H1 (cell line): ENCODE results near the gene RNF182. TPM values are rescaled to one million over a fixed set of nuclear protein-coding genes. Genes with fewer than 3 reads are reported as not detected.
"Not testable (repeated sequence)": the region's sequence is repeated elsewhere in the genome, so short reads cannot be mapped to it uniquely, and the experiment has no call there.

Source experiments
- CTCF ChIA-PET: fragments of 300-600 bp; sonication (Branson Sonifier 250); formaldehyde crosslinking; loops from one replicate; lab custom pipeline; 2021; ENCODE audit not compliant: partially characterized antibody; lab: Charles Lee
- POLR2A ChIA-PET: fragments of 300-600 bp; sonication (Branson Sonifier 250); formaldehyde crosslinking; loops from one replicate; lab custom pipeline; 2021; ENCODE audit warnings: inconsistent platforms; ENCODE audit not compliant: partially characterized antibody; lab: Charles Lee
- DNase-seq, 2 experiments: peaks; one replicate each; pipeline versions ENCODE4 v3.0.0 to v3.0.0-alpha.2; 2010 to 2022; ENCODE audit warnings: low spot score in 2 of 2, low read depth in 1 of 2, mixed read lengths in 1 of 2
- FAIRE-seq: peaks from 2 replicates; lab custom pipeline; 2011; peaks lifted over from hg19 to GRCh38; lab: Jason Lieb, UNC
- H2AFZ ChIP-seq: 2 replicates; pipeline ENCODE4 v1.8.1; 2012; ENCODE audit warnings: low read length, inconsistent platforms
- H2AK5ac ChIP-seq: 2 replicates; pipeline ENCODE4 v1.6.1; 2013; ENCODE audit warnings: low read depth, low read length
- H2BK120ac ChIP-seq: replicated peaks from 2 replicates; pipeline ENCODE3; 2013; ENCODE audit warnings: low read depth, low read length, inconsistent platforms
- H2BK12ac ChIP-seq: 2 replicates; pipeline ENCODE4 v1.6.1; 2013; ENCODE audit warnings: low read depth, low read length
- H2BK15ac ChIP-seq: 2 replicates; pipeline ENCODE4 v1.6.1; 2013; ENCODE audit warnings: low read length
- H2BK20ac ChIP-seq: 2 replicates; pipeline ENCODE4 v1.6.1; 2013; ENCODE audit warnings: low read length
- H2BK5ac ChIP-seq: 2 replicates; pipeline ENCODE4 v1.6.1; 2013; ENCODE audit warnings: low read depth, low read length
- H3K14ac ChIP-seq: 2 replicates; pipeline ENCODE4 v1.6.1; 2013; ENCODE audit warnings: inconsistent platforms; ENCODE audit not compliant: insufficient read length
- H3K18ac ChIP-seq: 2 replicates; pipeline ENCODE4 v1.6.1; 2013; ENCODE audit warnings: low read length; ENCODE audit errors: extremely low read depth
- H3K23ac ChIP-seq: 2 replicates; pipeline ENCODE4 v1.6.1; 2013; ENCODE audit warnings: inconsistent platforms; ENCODE audit not compliant: insufficient read length
- H3K23me2 ChIP-seq: 2 replicates; pipeline ENCODE4 v1.6.1; 2013; ENCODE audit warnings: low read depth, low read length
- H3K27ac ChIP-seq: 2 replicates; pipeline ENCODE4 v1.6.1; 2011; ENCODE audit warnings: low read depth, low read length, inconsistent platforms
- H3K27me3 ChIP-seq, 4 experiments: replicated peaks in 1 of 4; 1 replicate in 1 of 4; 2 replicates in 3 of 4; pipeline versions ENCODE4 v1.6.1 to v1.8.1; 2011 to 2013; ENCODE audit warnings: low read length in 3 of 4, mild to moderate bottlenecking in 3 of 4, inconsistent platforms in 2 of 4, mixed read lengths in 2 of 4, moderate library complexity in 1 of 4; ENCODE audit not compliant: control insufficient read depth in 3 of 4, insufficient read depth in 3 of 4; ENCODE audit errors: extremely low read depth in 1 of 4
- H3K36me3 ChIP-seq, 4 experiments: 2 replicates each; pipeline versions ENCODE4 v1.6.1 to v1.8.1; 2011 to 2013; ENCODE audit warnings: mild to moderate bottlenecking in 4 of 4, low read length in 3 of 4, moderate library complexity in 2 of 4, control low read depth in 1 of 4, inconsistent platforms in 1 of 4; ENCODE audit not compliant: insufficient read depth in 4 of 4, control insufficient read depth in 2 of 4
- H3K4ac ChIP-seq: replicated peaks from 2 replicates; pipeline ENCODE3; 2013; ENCODE audit warnings: low read length, low read depth, mixed read lengths, inconsistent platforms; ENCODE audit not compliant: insufficient read length
- H3K4me1 ChIP-seq, 4 experiments: replicated peaks in 1 of 4; 1 replicate in 1 of 4; 2 replicates in 3 of 4; pipeline versions ENCODE4 v1.6.1 to v1.8.1; 2011 to 2013; ENCODE audit warnings: low read length in 3 of 4, inconsistent platforms in 2 of 4, mixed read lengths in 1 of 4; ENCODE audit not compliant: insufficient read depth in 4 of 4, control insufficient read depth in 3 of 4
- H3K4me2 ChIP-seq, 2 experiments: 2 replicates each; pipeline versions ENCODE4 v1.6.1 to v1.8.1; 2011 to 2013; ENCODE audit warnings: low read depth in 2 of 2, low read length in 2 of 2, control low read depth in 1 of 2, inconsistent platforms in 1 of 2, mild to moderate bottlenecking in 1 of 2; ENCODE audit not compliant: insufficient read depth in 1 of 2
- H3K4me3 ChIP-seq, 4 experiments: fragments of 200-600, 300-600 bp in 1 of 4; sonication (generic), shearing (Covaris generic), sonication (Bioruptor Twin) in 1 of 4; 2 replicates each; pipeline versions ENCODE4 v1.5.1 to v1.8.1; 2011 to 2016; ENCODE audit warnings: low read length in 4 of 4, low read depth in 3 of 4, control low read depth in 2 of 4, inconsistent platforms in 2 of 4, mild to moderate bottlenecking in 2 of 4, mixed read lengths in 1 of 4, moderate library complexity in 1 of 4; ENCODE audit not compliant: insufficient read depth in 2 of 4; ENCODE audit errors: extremely low read depth in 1 of 4
- H3K56ac ChIP-seq: replicated peaks from 2 replicates; pipeline ENCODE3; 2013; ENCODE audit warnings: low read depth, mild to moderate bottlenecking, mixed read lengths, low read length, inconsistent platforms; ENCODE audit not compliant: insufficient read length
- H3K79me1 ChIP-seq: 2 replicates; pipeline ENCODE4 v1.6.1; 2013; ENCODE audit warnings: low read depth, low read length, control low read depth
- H3K79me2 ChIP-seq, 2 experiments: 2 replicates each; pipeline versions ENCODE4 v1.6.1 to v1.8.1; 2012 to 2013; ENCODE audit warnings: low read length in 2 of 2, mild to moderate bottlenecking in 2 of 2, inconsistent platforms in 1 of 2; ENCODE audit not compliant: insufficient read depth in 2 of 2, control insufficient read depth in 1 of 2
- H3K9ac ChIP-seq, 4 experiments: replicated peaks in 1 of 4; 1 replicate in 1 of 4; 2 replicates in 3 of 4; pipeline versions ENCODE4 v1.6.1 to v1.8.1; 2011 to 2013; ENCODE audit warnings: low read depth in 3 of 4, low read length in 3 of 4, control low read depth in 2 of 4, mild to moderate bottlenecking in 2 of 4, moderate library complexity in 2 of 4, inconsistent platforms in 1 of 4; ENCODE audit errors: extremely low read depth in 1 of 4
- H3K9me3 ChIP-seq, 2 experiments: 2 replicates each; pipeline versions ENCODE4 v1.6.1 to v1.8.1; 2012 to 2013; ENCODE audit warnings: mild to moderate bottlenecking in 2 of 2, moderate library complexity in 2 of 2, control low read depth in 1 of 2, inconsistent platforms in 1 of 2, low read depth in 1 of 2, low read length in 1 of 2, mixed read lengths in 1 of 2; ENCODE audit not compliant: insufficient read depth in 2 of 2
- H4K20me1 ChIP-seq, 2 experiments: replicated peaks in 1 of 2; 2 replicates each; pipeline versions ENCODE3 to v1.8.1; 2011 to 2013; ENCODE audit warnings: inconsistent platforms in 2 of 2, low read length in 2 of 2, mild to moderate bottlenecking in 1 of 2; ENCODE audit not compliant: insufficient read depth in 2 of 2, control insufficient read depth in 1 of 2
- H4K5ac ChIP-seq: 2 replicates; pipeline ENCODE4 v1.6.1; 2013; ENCODE audit warnings: low read length, low read depth, mixed read lengths, inconsistent platforms; ENCODE audit not compliant: insufficient read length
- H4K8ac ChIP-seq: 2 replicates; pipeline ENCODE4 v1.8.0; 2013; ENCODE audit warnings: mild to moderate bottlenecking, moderate library complexity, low read length, inconsistent platforms; ENCODE audit not compliant: insufficient read depth; ENCODE audit errors: extremely low read depth
- H4K91ac ChIP-seq: replicated peaks from 2 replicates; pipeline ENCODE3; 2013; ENCODE audit warnings: low read length, mixed read lengths, inconsistent platforms; ENCODE audit not compliant: insufficient read length
- WGBS, 2 experiments: shearing (Covaris generic) in 1 of 2; methylation state at CpG; one replicate each; pipeline versions ENCODE4 v1.1.6 to v1.1.7; 2013 to 2015; ENCODE audit warnings: low lambda C conversion rate in 2 of 2, mixed read lengths in 2 of 2, inconsistent platforms in 1 of 2, low coverage in 1 of 2, missing lambda C conversion rate in 1 of 2; ENCODE audit not compliant: insufficient replicate concordance in 2 of 2, insufficient coverage in 1 of 2, insufficient read length in 1 of 2; ENCODE audit errors: extremely low coverage in 1 of 2, missing lambda C conversion rate in 1 of 2; 5-methylcytosine and 5-hydroxymethylcytosine counted together
- polyA plus RNA-seq, 7 experiments: library from polyadenylated mRNA; depleted of rRNA in 3 of 7; stranded (reverse) in 5 of 7; unstranded in 2 of 7; fragments of >200 nt in 5 of 7; fragments of 200-250 nt in 2 of 7; gene quantifications; 1 replicate in 5 of 7; 2 replicates in 1 of 7; 4 replicates in 1 of 7; pipeline versions ENCODE4 v1.2.1 to v1.2.3, GENCODE V29; 2011 to 2013; ENCODE audit warnings: missing spikeins in 2 of 7, mixed read lengths in 2 of 7
- total RNA-seq: library from RNA; stranded (reverse); fragmentation: NEBNext Ultra II Directional; extraction: Animal tissue kit (Norgen Biotek cat#: 25700); gene quantifications from 2 replicates; pipeline ENCODE4 v1.2.1, GENCODE V29; 2021

Gene RNF182
- total and polyA plus RNA-seq, 2 of the 8 experiments (the other 6 are each of a cell fraction or from before 2014, with no cell fraction given) = 6.2 to 10.7 TPM

GRCh38 chr6:13973422-13973821 lies 48.7 kb downstream of the RNF182 start:
- H2BK15ac ChIP-seq, H2BK20ac ChIP-seq, H4K8ac ChIP-seq, H3K36me3 ChIP-seq, H3K79me1 ChIP-seq, H3K4ac ChIP-seq, H4K91ac ChIP-seq, H3K14ac ChIP-seq, H2BK12ac ChIP-seq, H4K20me1 ChIP-seq, H3K23me2 ChIP-seq, POLR2A ChIA-PET, H3K23ac ChIP-seq, H3K27me3 ChIP-seq, H3K27ac ChIP-seq, H2BK5ac ChIP-seq, H4K5ac ChIP-seq, DNase-seq, H3K4me2 ChIP-seq, H2BK120ac ChIP-seq, H3K9ac ChIP-seq, FAIRE-seq, H2AK5ac ChIP-seq, H3K4me3 ChIP-seq, H3K18ac ChIP-seq, H2AFZ ChIP-seq, H3K4me1 ChIP-seq, H3K79me2 ChIP-seq, H3K56ac ChIP-seq: not testable (repeated sequence)
- 89% methylated on average over 3 of the region's 3 CpGs; no CpG with 5 or more reads in 1 of the 2 experiments for WGBS, 2 experiments
- peaks cover 25 to 26% of the 10 kb centered on the region in 2 experiments for H3K9me3 ChIP-seq
- CTCF ChIA-PET = interaction anchor here (0.7 to 1.2 kb wide), 2 partner anchors 9 to 112 kb away, joined by 3 to 6 read pairs; no protein-coding TSS in a partner anchor
